ENCODE data around the gene STK32C.

GRCh38 chr10:132263866-132264265 lies 43.9 kb downstream of the STK32C start:
- TF ChIP-seq CTCF (IDR thresholded peaks at IDR 0.05; ENCODE audit: poor library complexity, severe bottlenecking) (no peak), REST (IDR thresholded peaks at IDR 0.05; ENCODE audit: borderline replicate concordance) (no peak), EZH2 (IDR thresholded peaks at IDR 0.05; ENCODE audit: borderline replicate concordance, insufficient read depth, low read length, poor library complexity, severe bottlenecking) (no peak), POLR2AphosphoS5 (IDR thresholded peaks at IDR 0.05) (no peak), TAF1 (IDR thresholded peaks at IDR 0.05; ENCODE audit: low read depth) (no peak), RAD21 (conservative IDR thresholded peaks at IDR 0.05) (no peak)

Measured in neural cell (in vitro differentiated cells).